ELF-1 (cell line): ENCODE data around the gene MRPL44.
A peak's percentile ranks its signal among the peaks of the same experiment; 100 is the strongest.
"Not testable (repeated sequence)": the region's sequence is repeated elsewhere in the genome, so short reads cannot be mapped to it uniquely, and the experiment has no call there.

Experiments
- DNase-seq: peaks from one replicate; pipeline ENCODE4 v3.0.0-alpha.2; 2016; ENCODE audit warnings: low read depth, low spot score

The MRPL44 gene

GRCh38 chr2:223970343-223971128 lies 13.3 kb downstream of the MRPL44 start:
- DNase-seq: peak; percentile 27

- DNase-seq: no peak
Measured at GRCh38 chr2:223971731-223972130, 14.5 kb downstream of the MRPL44 start.

GRCh38 chr2:223972656-223973102 lies 15.4 kb downstream of the MRPL44 start:
- DNase-seq: no peak

GRCh38 chr2:223973606-223974005 lies 16.3 kb downstream of the MRPL44 start:
- no peak for DNase-seq

- DNase-seq: no peak
Measured at GRCh38 chr2:223976635-223977226, 19.5 kb downstream of the MRPL44 start.

- no peak for DNase-seq
Measured at GRCh38 chr2:223978451-223978850, 21.2 kb downstream of the MRPL44 start.

- DNase-seq: no peak
Measured at GRCh38 chr2:223979730-223980396, 22.6 kb downstream of the MRPL44 start.

- no peak for DNase-seq
Measured at GRCh38 chr2:223980397-223980735, 23.1 kb downstream of the MRPL44 start.

GRCh38 chr2:223980803-223981202 lies 23.5 kb downstream of the MRPL44 start:
- DNase-seq: no peak

- DNase-seq: no peak
Measured at GRCh38 chr2:223981241-223981640, 24.0 kb downstream of the MRPL44 start.

- peak; percentile 18 for DNase-seq
Measured at GRCh38 chr2:223989206-223989855, 32.1 kb downstream of the MRPL44 start.

- DNase-seq: no peak
Measured at GRCh38 chr2:223989856-223990232, 32.6 kb downstream of the MRPL44 start.

- DNase-seq: no peak
Measured at GRCh38 chr2:223991611-223992010, 34.3 kb downstream of the MRPL44 start.

GRCh38 chr2:223993634-223994232 lies 36.5 kb downstream of the MRPL44 start:
- DNase-seq: peak; percentile 58

GRCh38 chr2:223994562-223995162 lies 37.4 kb downstream of the MRPL44 start:
- no peak for DNase-seq

- DNase-seq: no peak
Measured at GRCh38 chr2:223995569-223995968, 38.3 kb downstream of the MRPL44 start.

GRCh38 chr2:223996391-223996790 lies 39.1 kb downstream of the MRPL44 start:
- DNase-seq: no peak

- no peak for DNase-seq
Measured at GRCh38 chr2:223997938-223998337, 40.7 kb downstream of the MRPL44 start.

- no peak for DNase-seq
Measured at GRCh38 chr2:223998948-223999347, 41.7 kb downstream of the MRPL44 start.

- no peak for DNase-seq
Measured at GRCh38 chr2:223999862-224000261, 42.6 kb downstream of the MRPL44 start.

- DNase-seq: not testable (repeated sequence)
Measured at GRCh38 chr2:224000662-224001061, 43.4 kb downstream of the MRPL44 start.
